H1 (cell line): ENCODE data around the gene SLC9A3. TPM values are rescaled to one million over a fixed set of nuclear protein-coding genes. Genes with fewer than 3 reads are reported as not detected.

ENCODE experiments used
- BRCA1 ChIP-seq: IDR thresholded peaks from 2 replicates; pipeline ENCODE4 v1.6.1; 2012; ENCODE audit warnings: low read depth, low read length, improper control_type of control experiment
- CTCF ChIP-seq, 3 experiments: IDR thresholded peaks; 1 replicate in 2 of 3; 2 replicates in 1 of 3; pipeline versions ENCODE4 v1.5.1 to v1.6.1; 2011; ENCODE audit warnings: low read length in 3 of 3, mild to moderate bottlenecking in 3 of 3, inconsistent platforms in 2 of 3, low read depth in 1 of 3, moderate library complexity in 1 of 3; ENCODE audit not compliant: insufficient read depth in 1 of 3; ENCODE audit errors: control extremely low read depth in 1 of 3
- SIRT6 ChIP-seq: IDR thresholded peaks from one replicate; pipeline ENCODE4 v1.7.1; 2012; ENCODE audit warnings: low read length, inconsistent platforms
- YY1 ChIP-seq: IDR thresholded peaks from 2 replicates; pipeline ENCODE4 v1.6.1; 2011; ENCODE audit warnings: low read depth, mild to moderate bottlenecking, low read length
- polyA plus RNA-seq, 7 experiments: library from polyadenylated mRNA; depleted of rRNA in 3 of 7; stranded (reverse) in 5 of 7; unstranded in 2 of 7; fragments of >200 nt in 5 of 7; fragments of 200-250 nt in 2 of 7; gene quantifications; 1 replicate in 5 of 7; 2 replicates in 1 of 7; 4 replicates in 1 of 7; pipeline versions ENCODE4 v1.2.1 to v1.2.3, GENCODE V29; 2011 to 2013; ENCODE audit warnings: missing spikeins in 2 of 7, mixed read lengths in 2 of 7
- total RNA-seq: library from RNA; stranded (reverse); fragmentation: NEBNext Ultra II Directional; extraction: Animal tissue kit (Norgen Biotek cat#: 25700); gene quantifications from 2 replicates; pipeline ENCODE4 v1.2.1, GENCODE V29; 2021

Gene SLC9A3
- total and polyA plus RNA-seq, 2 of the 8 experiments (the other 6 are each of a cell fraction or from before 2014, with no cell fraction given) = 0.95 to 1.0 TPM

- no peak for TF ChIP-seq YY1
- no peak for TF ChIP-seq BRCA1
- no peak for TF ChIP-seq CTCF (IDR thresholded peaks at IDR 0.05; ENCODE audit: control extremely low read depth in 1 of 3, insufficient read depth in 1 of 3, low read depth in 1 of 3, low read length in 3 of 3)
- no peak for TF ChIP-seq SIRT6
These were observed 27.2 kb upstream of the SLC9A3 start (continued) for GRCh38 chr5:551406-551805.
